ENCODE data around the gene OR2G2.

- TF ChIP-seq TCF7L2 (IDR thresholded peaks at IDR 0.05; ENCODE audit: low read depth, low read length), result no peak
- TF ChIP-seq SIN3A (IDR thresholded peaks at IDR 0.05; ENCODE audit: borderline replicate concordance, insufficient read depth, low read depth, low read length), result no peak
Observed at GRCh38 chr1:247548769-247549182, 39.4 kb upstream of the OR2G2 start, which contains the start of gene GCSAML.

All from Panc1 (cell line).